ENCODE measurements around the gene ING4.

GRCh38 chr12:6635856-6636531 lies 26.9 kb downstream of the ING4 start, which contains the start of gene LPAR5:
- TF ChIP-seq CTCF (IDR thresholded peaks at IDR 0.05 in 4 of 5, conservative IDR thresholded peaks at IDR 0.05 in 1 of 5) (no peak), POLR2A (IDR thresholded peaks at IDR 0.05) (no peak)
